Measurements from ENCODE around the gene RASL11B. TPM values are rescaled to one million over a fixed set of nuclear protein-coding genes. Genes with fewer than 3 reads are reported as not detected.
A peak's percentile ranks its signal among the peaks of the same experiment; 100 is the strongest.

RASL11B gene
- total and polyA plus RNA-seq, 3 experiments from 2014 or later: 0.12 to 0.27 TPM; not detected in 1

DNA sequence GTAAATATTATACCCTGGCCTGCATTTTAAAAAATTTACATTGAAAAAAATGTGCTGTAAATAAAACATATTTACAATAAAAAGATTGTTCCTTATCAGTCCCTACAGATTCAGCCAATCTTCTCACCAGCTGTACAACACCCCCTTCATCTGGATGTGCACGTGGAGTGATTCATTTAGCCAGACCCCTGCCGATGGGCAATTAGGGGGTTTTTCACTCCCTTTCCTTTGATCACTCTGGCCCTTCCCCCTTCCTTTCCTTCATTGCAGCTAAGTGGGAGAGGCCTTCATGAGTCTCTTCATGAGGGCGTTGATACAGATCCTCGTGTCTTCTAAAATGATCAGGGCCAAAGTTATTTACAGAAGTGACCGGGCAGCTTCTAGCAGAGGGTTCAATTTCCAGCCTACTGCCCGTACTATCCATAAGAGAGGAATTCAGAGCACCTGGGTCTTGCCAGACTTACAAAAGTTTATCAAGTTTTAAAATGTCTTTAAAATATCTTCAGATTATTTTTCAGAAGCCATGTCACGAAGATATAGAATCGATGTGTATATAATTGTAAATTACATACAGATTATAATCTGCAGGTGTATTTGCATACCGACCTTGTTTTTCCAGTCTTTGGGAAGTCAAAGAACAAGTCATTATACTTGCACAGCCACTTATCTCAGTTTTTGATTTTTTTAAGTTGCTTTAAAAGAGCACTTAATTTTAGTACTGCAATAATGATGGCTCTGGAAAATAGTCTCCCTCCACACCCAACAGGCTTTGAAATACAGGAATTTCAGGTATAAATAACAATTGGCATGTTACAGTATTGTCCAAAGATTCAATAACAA is 21.4 kb upstream of the RASL11B start:
- Mint-ChIP-seq H3K9me3 (no peaks in the 10 kb centered on the region), H3K27me3 (peaks cover 0 to 3% of the 10 kb centered on the region in 2 donors), H3K4me1 (no peaks in the 10 kb centered on the region), H3K36me3 (no peaks in the 10 kb centered on the region), H3K27ac (no peak overlapping the region), H3K4me3 (no peak overlapping the region)
- CTCF ChIA-PET: no interaction called here
- Histone ChIP-seq H3K27ac (ENCODE audit: low read depth, low read length) (no peak overlapping the region), H3K36me3 (ENCODE audit: insufficient read depth, low read length) (no peaks in the 10 kb centered on the region), H3K4me1 (ENCODE audit: insufficient read depth, low read length) (no peaks in the 10 kb centered on the region), H3K4me3 (ENCODE audit: low read length) (no peak overlapping the region), H3K9me3 (ENCODE audit: low read length) (no peaks in the 10 kb centered on the region), H3K27me3 (ENCODE audit: insufficient read depth, low read length, poor library complexity, severe bottlenecking) (no peaks in the 10 kb centered on the region)
- POLR2A ChIA-PET: no interaction called here
- DNase-seq: no peak

DNA sequence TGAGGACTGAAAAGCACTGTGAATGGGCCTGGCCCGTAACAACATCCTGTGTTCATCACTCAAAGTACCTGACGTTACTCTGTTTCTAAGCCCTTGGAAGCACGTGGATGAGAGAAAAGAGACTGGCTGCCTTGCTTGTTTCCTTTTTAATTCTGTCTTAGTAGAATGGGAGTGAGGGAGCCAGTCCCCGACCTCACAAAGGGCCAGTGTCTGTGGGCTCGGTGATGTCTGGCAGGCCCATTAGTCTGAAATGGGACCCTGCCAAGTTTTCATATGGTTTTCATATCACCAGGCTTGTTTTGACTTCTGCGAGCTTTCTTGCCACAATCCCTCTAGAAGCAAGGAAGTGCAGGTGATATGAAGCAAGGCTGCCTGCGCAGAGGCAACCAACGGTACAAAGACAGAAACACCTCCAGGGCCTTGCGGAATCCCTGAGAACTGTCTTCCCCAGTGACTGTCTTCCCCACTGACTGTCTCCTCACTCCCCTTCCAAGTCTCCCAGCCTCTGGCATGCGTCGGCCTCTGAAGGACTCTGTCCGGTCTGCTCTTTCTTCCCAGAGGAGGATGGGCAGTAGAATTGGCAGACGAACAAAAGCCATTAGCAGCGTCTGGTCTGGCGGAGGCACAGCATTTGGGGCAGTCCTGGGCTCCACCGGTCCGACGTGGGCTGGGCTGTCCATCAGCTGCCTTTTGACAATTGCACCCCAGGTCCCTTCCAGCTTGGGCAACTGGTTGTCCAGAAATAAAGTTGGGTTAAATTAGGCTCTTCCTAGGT is 20.2 kb upstream of the RASL11B start:
- ChIA-PET CTCF (no interaction called here), POLR2A (no interaction called here)
- H3K36me3 ChIP-seq (ENCODE audit: insufficient read depth, low read length): no peaks in the 10 kb centered on the region
- Mint-ChIP-seq H3K27me3 (peaks cover 0 to 3% of the 10 kb centered on the region in 2 donors), H3K4me1 (no peaks in the 10 kb centered on the region), H3K36me3 (no peaks in the 10 kb centered on the region), H3K4me3 (no peak overlapping the region), H3K27ac (no peak overlapping the region), H3K9me3 (no peaks in the 10 kb centered on the region)
- H3K9me3 ChIP-seq (ENCODE audit: low read length): no peaks in the 10 kb centered on the region
- H3K27me3 ChIP-seq (ENCODE audit: insufficient read depth, low read length, poor library complexity, severe bottlenecking): no peaks in the 10 kb centered on the region
- DNase-seq: no peak
- no peak overlapping the region for H3K4me3 ChIP-seq (ENCODE audit: low read length)
- no peaks in the 10 kb centered on the region for H3K4me1 ChIP-seq (ENCODE audit: insufficient read depth, low read length)
- H3K27ac ChIP-seq (ENCODE audit: low read depth, low read length): no peak overlapping the region

DNA sequence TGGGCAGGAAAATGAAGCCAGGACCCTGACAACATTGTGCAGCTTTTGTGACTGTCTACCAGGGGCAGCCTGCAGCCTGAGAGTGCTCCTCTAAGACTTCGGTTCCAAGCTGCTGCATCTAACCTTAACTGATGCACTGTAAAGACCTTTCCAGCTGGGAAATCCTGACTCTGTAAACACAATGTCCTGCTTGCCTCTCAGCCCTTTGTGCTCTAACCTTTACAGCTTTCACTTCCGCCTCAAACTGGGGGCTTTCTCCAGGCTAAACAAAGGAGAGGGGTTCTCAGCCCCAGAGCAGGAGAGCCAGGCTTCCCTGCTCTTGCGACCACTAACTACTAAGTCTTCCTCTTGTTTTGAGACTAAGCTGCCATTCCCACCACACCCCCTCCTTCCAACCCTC is 19.3 kb upstream of the RASL11B start:
- Mint-ChIP-seq H3K4me3 (no peak overlapping the region), H3K36me3 (no peaks in the 10 kb centered on the region), H3K9me3 (no peaks in the 10 kb centered on the region), H3K27ac (peak overlapping the region in 1 of 8 donors; percentile 68), H3K27me3 (peaks cover 0 to 3% of the 10 kb centered on the region in 2 donors), H3K4me1 (no peaks in the 10 kb centered on the region)
- ChIA-PET POLR2A (no interaction called here), CTCF (no interaction called here)
- Histone ChIP-seq H3K4me1 (ENCODE audit: insufficient read depth, low read length) (no peaks in the 10 kb centered on the region), H3K4me3 (ENCODE audit: low read length) (no peak overlapping the region), H3K27me3 (ENCODE audit: insufficient read depth, low read length, poor library complexity, severe bottlenecking) (no peaks in the 10 kb centered on the region), H3K36me3 (ENCODE audit: insufficient read depth, low read length) (no peaks in the 10 kb centered on the region), H3K9me3 (ENCODE audit: low read length) (no peaks in the 10 kb centered on the region), H3K27ac (ENCODE audit: low read depth, low read length) (no peak overlapping the region)
- DNase-seq: no peak

DNA sequence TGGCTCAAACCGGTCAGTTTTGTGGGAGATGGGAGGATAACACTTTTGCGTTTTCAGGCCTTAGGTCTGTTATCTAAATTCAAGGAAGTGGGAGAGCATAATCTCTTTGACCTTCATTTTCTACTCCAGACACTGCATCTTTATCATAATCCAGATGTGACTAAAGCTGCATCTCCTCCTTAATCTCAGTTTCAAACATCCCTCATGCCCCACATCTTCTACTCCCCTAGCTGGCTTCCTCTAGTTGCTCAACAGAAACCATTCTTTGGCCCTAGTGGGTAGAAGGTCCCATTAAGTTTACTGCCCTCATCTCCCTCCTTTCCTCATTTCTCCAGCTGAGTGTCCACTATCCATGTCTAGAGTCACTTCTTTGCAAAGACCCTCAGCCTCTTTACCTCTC is 18.8 kb upstream of the RASL11B start:
- Histone ChIP-seq H3K27ac (ENCODE audit: low read depth, low read length) (no peak overlapping the region), H3K4me1 (ENCODE audit: insufficient read depth, low read length) (no peaks in the 10 kb centered on the region), H3K4me3 (ENCODE audit: low read length) (no peak overlapping the region), H3K9me3 (ENCODE audit: low read length) (no peaks in the 10 kb centered on the region), H3K27me3 (ENCODE audit: insufficient read depth, low read length, poor library complexity, severe bottlenecking) (no peaks in the 10 kb centered on the region), H3K36me3 (ENCODE audit: insufficient read depth, low read length) (no peaks in the 10 kb centered on the region)
- Mint-ChIP-seq H3K9me3 (no peaks in the 10 kb centered on the region), H3K36me3 (no peaks in the 10 kb centered on the region), H3K4me1 (no peaks in the 10 kb centered on the region), H3K4me3 (no peak overlapping the region), H3K27ac (no peak overlapping the region), H3K27me3 (peaks cover 0 to 3% of the 10 kb centered on the region in 2 donors)
- ChIA-PET POLR2A (no interaction called here), CTCF (no interaction called here)
- no peak for DNase-seq

GRCh38 chr4:52843958-52844357 is 18.2 kb upstream of the RASL11B start:
- no peaks in the 10 kb centered on the region for H3K4me1 Mint-ChIP-seq
- no peaks in the 10 kb centered on the region for H3K9me3 ChIP-seq (ENCODE audit: low read length)
- no peaks in the 10 kb centered on the region for H3K36me3 Mint-ChIP-seq
- H3K9me3 Mint-ChIP-seq: no peaks in the 10 kb centered on the region
- no peaks in the 10 kb centered on the region for H3K27me3 ChIP-seq (ENCODE audit: insufficient read depth, low read length, poor library complexity, severe bottlenecking)
- CTCF ChIA-PET: no interaction called here
- no peak overlapping the region for H3K4me3 Mint-ChIP-seq
- H3K27ac Mint-ChIP-seq: no peak overlapping the region
- no peak overlapping the region for H3K4me3 ChIP-seq (ENCODE audit: low read length)
- H3K27me3 Mint-ChIP-seq: peaks cover 0 to 3% of the 10 kb centered on the region in 2 donors
- H3K4me1 ChIP-seq (ENCODE audit: insufficient read depth, low read length): no peaks in the 10 kb centered on the region
- POLR2A ChIA-PET: no interaction called here
- DNase-seq: no peak
- H3K27ac ChIP-seq (ENCODE audit: low read depth, low read length): no peak overlapping the region
- H3K36me3 ChIP-seq (ENCODE audit: insufficient read depth, low read length): no peaks in the 10 kb centered on the region

- H3K27ac Mint-ChIP-seq: no peak overlapping the region
These were observed 17.5 kb upstream of the RASL11B start for GRCh38 chr4:52844596-52844995.

GRCh38 chr4:52846502-52846901 is 15.6 kb upstream of the RASL11B start:
- H3K27ac Mint-ChIP-seq: no peak overlapping the region
- Histone ChIP-seq H3K36me3 (ENCODE audit: insufficient read depth, low read length) (no peaks in the 10 kb centered on the region), H3K27ac (ENCODE audit: low read depth, low read length) (no peak overlapping the region), H3K4me3 (ENCODE audit: low read length) (no peak overlapping the region), H3K4me1 (ENCODE audit: insufficient read depth, low read length) (no peaks in the 10 kb centered on the region), H3K27me3 (ENCODE audit: insufficient read depth, low read length, poor library complexity, severe bottlenecking) (no peaks in the 10 kb centered on the region), H3K9me3 (ENCODE audit: low read length) (no peaks in the 10 kb centered on the region)
- H3K27me3 Mint-ChIP-seq: peaks cover 0 to 3% of the 10 kb centered on the region in 2 donors
- no peaks in the 10 kb centered on the region for H3K9me3 Mint-ChIP-seq
- H3K4me1 Mint-ChIP-seq: no peaks in the 10 kb centered on the region
- CTCF ChIA-PET: interaction anchor here (0.7 kb wide), 1 partner anchor 32 kb away, joined by 4 read pairs; no protein-coding TSS in a partner anchor
- no peak overlapping the region for H3K4me3 Mint-ChIP-seq
- POLR2A ChIA-PET: no interaction called here
- H3K36me3 Mint-ChIP-seq: no peaks in the 10 kb centered on the region
- no peak for DNase-seq

More at GRCh38 chr4:52844596-52844995, 17.5 kb upstream of the RASL11B start:
- no peaks in the 10 kb centered on the region for H3K4me1 ChIP-seq (ENCODE audit: insufficient read depth, low read length)
- Mint-ChIP-seq H3K4me1 (no peaks in the 10 kb centered on the region), H3K9me3 (no peaks in the 10 kb centered on the region), H3K36me3 (no peaks in the 10 kb centered on the region), H3K4me3 (no peak overlapping the region), H3K27me3 (peaks cover 0 to 3% of the 10 kb centered on the region in 2 donors)
- no peaks in the 10 kb centered on the region for H3K9me3 ChIP-seq (ENCODE audit: low read length)
- DNase-seq: no peak
- no peaks in the 10 kb centered on the region for H3K27me3 ChIP-seq (ENCODE audit: insufficient read depth, low read length, poor library complexity, severe bottlenecking)
- POLR2A ChIA-PET: no interaction called here
- no peak overlapping the region for H3K27ac ChIP-seq (ENCODE audit: low read depth, low read length)
- no peaks in the 10 kb centered on the region for H3K36me3 ChIP-seq (ENCODE audit: insufficient read depth, low read length)
- CTCF ChIA-PET: no interaction called here
- H3K4me3 ChIP-seq (ENCODE audit: low read length): no peak overlapping the region

- ChIA-PET CTCF (no interaction called here), POLR2A (no interaction called here)
- H3K4me1 ChIP-seq (ENCODE audit: insufficient read depth, low read length): no peaks in the 10 kb centered on the region
- no peak overlapping the region for H3K27ac Mint-ChIP-seq
- no peak overlapping the region for H3K27ac ChIP-seq (ENCODE audit: low read depth, low read length)
- no peak for DNase-seq
- H3K36me3 Mint-ChIP-seq: no peaks in the 10 kb centered on the region
- no peaks in the 10 kb centered on the region for H3K4me1 Mint-ChIP-seq
- no peaks in the 10 kb centered on the region for H3K36me3 ChIP-seq (ENCODE audit: insufficient read depth, low read length)
- no peak overlapping the region for H3K4me3 ChIP-seq (ENCODE audit: low read length)
- no peaks in the 10 kb centered on the region for H3K9me3 Mint-ChIP-seq
- H3K27me3 Mint-ChIP-seq: peaks cover 0 to 3% of the 10 kb centered on the region in 2 donors
- no peaks in the 10 kb centered on the region for H3K9me3 ChIP-seq (ENCODE audit: low read length)
- H3K27me3 ChIP-seq (ENCODE audit: insufficient read depth, low read length, poor library complexity, severe bottlenecking): no peaks in the 10 kb centered on the region
- H3K4me3 Mint-ChIP-seq: no peak overlapping the region
These were observed 13.9 kb upstream of the RASL11B start for GRCh38 chr4:52848254-52848653.
